MM.1S (cell line): ENCODE measurements around the gene RIPOR2.

Experiments used
- CTCF ChIP-seq: fragments of 300-600 bp; sonication (generic); IDR thresholded peaks from 2 replicates; pipeline ENCODE4 v1.5.1; 2016; ENCODE audit warnings: antibody characterized with exemption, low read length, mixed read lengths
- EZH2 ChIP-seq: fragments of 300-600 bp; sonication (generic); optimal IDR thresholded peaks from 2 replicates; pipeline ENCODE3; 2017; ENCODE audit warnings: low read depth, mild to moderate bottlenecking, antibody characterized with exemption, low read length, mixed read lengths
- EZH2phosphoT487 ChIP-seq: fragments of 300-600 bp; sonication (generic); IDR thresholded peaks from 2 replicates; pipeline ENCODE4 v1.6.1; 2018; ENCODE audit warnings: antibody characterized with exemption, low read length

- TF ChIP-seq CTCF = no peak
- TF ChIP-seq EZH2phosphoT487 = no peak
- no peak for TF ChIP-seq EZH2
Measured at GRCh38 chr6:24832794-24833193, 103.0 kb downstream of the RIPOR2 start.
